Activated CD8-positive, alpha-beta memory T cell treated with anti-CD3 and anti-CD28 coated beads for 48 hours (primary cell): ENCODE measurements around the gene DNAH10.

Source experiments
- DNase-seq, 3 experiments: peaks; one replicate each; pipeline ENCODE4 v3.0.0-alpha.2; 2020; ENCODE audit warnings: low read depth in 2 of 3, low spot score in 2 of 3

The DNAH10 gene

DNA sequence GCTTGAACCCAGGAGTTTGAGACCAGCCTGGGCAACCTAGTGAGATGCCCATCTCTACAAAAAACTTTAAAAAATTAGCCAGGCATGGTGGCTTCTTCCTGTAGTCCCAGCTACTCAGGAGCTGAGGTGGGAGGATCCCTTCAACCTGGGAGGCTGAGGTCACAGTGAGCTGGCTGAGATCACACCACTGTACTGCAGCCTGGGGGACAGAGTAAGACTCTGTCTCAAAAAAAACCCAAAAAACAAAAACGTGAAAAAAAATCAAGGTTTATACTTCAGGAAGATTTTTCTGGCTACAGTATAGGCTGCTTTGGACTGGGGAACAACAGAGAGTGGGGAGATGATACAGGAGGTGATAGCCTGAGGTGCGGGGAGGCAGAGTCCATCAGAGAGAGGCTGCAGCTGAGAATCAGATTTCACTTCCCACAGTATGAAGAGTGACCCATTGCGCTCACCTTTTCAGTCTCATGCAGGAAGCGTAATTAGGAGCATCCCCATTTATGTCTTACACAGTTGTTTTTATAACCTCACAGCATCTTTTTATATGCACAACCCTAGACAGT, 28.9 kb downstream of the DNAH10 start:
- no peak for DNase-seq

- DNase-seq = no peak
These were observed 31.9 kb downstream of the DNAH10 start for GRCh38 chr12:123794027-123794426.

- DNase-seq = no peak
These were observed 36.4 kb downstream of the DNAH10 start for GRCh38 chr12:123798518-123798917.

DNA sequence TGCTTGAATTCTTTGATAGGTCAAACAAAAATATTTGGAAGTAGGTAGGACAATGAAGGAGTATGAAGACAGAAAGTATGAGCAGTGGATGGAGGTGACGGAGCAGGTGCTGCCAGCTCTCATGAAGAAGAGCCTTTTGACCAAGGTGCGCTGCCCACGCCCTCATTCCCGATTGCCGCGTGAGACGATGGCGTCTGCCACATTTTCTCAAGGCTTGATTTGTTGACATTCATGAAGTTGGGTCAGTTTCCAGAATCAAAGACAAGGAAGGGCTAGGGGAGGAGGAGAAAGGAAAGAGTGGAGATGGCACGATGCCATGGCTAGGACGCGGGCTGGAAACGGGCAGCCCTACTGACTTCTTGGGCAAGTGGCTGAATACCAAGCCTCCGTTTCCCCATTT, 37.1 kb downstream of the DNAH10 start:
- DNase-seq = no peak

DNA sequence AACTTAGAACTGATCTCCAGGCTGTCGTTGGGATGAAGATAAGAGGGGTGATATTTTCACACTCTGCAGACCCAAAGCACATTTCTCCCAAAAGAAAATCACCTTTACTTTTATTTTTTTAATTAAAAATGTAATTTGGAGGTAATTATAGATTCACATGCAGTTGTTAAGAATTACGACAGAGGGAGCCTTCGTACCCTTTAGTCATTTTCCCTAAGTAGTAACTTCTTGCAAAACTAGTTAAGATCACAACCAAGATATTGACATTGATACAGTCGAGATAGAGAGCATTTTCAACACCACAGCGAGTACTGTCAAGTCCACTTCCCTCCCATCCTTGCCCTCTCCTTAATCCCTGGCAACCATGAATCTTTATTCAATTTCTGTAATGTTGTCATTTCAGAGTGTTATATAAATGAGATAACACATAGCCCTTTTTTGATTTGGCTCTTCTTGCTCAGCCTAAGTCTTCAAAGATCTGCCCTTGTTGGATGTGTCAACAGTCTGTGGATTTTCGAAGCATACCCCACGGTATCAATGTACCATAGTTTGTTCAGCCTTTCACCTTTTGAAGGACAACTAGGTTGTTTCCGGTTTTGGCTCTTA, 39.6 kb downstream of the DNAH10 start:
- no peak for DNase-seq

GRCh38 chr12:123805173-123805572, 43.1 kb downstream of the DNAH10 start:
- no peak for DNase-seq

- no peak for DNase-seq
These were observed 44.9 kb downstream of the DNAH10 start for GRCh38 chr12:123807002-123807401.

DNA sequence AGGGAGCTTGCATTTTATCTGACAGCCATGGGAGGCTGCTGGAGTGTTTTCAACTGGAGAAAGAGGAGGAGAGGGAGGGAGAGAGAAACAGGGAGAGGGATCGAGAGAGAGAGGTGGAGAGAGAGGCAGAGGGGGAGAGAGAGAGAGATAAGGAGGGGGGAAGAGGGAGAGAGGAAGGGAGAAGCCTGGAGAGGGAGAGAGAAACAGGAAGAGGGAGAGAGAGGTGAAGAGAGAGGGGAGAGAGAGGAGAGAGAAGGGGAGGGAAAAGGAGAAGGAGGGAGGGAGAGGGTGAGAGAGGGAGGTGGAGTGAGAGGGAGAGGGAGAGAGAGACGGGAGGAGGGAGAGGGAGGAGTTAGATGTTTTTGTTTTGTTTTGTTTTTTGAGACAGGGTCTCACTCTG, 45.6 kb downstream of the DNAH10 start:
- DNase-seq = no peak

- DNase-seq = no peak
These were observed 46.1 kb downstream of the DNAH10 start for GRCh38 chr12:123808167-123808566.

DNA sequence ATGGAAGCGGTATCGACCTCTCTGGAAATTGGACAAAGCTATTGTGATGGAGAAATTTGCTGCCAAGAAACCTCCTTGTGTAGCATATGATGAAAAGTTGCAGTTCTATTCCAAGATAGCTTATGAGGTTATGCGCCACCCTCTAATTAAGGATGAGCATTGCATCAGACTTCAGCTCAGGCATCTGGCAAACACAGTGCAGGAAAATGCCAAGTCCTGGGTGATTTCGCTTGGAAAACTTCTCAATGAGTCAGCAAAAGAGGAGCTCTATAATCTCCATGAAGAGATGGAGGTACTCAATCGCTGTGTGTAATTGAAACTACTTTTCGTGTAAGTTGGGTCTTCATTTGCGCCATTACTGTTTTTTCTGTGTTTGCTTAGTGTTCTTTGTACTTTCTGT, 51.2 kb downstream of the DNAH10 start:
- no peak for DNase-seq

DNA sequence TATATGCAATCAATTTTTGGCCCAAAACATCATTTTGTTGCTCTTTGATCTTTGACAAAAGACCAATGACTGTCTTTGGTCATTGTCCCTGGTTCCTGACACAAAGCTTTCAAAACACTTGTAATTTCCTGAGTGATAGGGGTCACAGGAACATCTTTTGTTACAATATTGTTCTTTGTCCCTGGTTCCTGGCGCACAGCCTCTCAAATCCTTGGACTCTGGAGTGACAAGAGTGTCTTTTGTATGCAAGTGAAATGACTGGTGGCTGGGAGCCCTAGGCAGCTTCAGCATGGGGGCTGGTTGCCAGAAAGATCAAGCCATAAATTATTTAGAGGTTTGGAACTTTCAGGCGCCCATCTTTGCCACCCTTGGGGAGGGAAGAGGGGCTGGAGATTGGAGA, 53.9 kb downstream of the DNAH10 start:
- no peak for DNase-seq

DNA sequence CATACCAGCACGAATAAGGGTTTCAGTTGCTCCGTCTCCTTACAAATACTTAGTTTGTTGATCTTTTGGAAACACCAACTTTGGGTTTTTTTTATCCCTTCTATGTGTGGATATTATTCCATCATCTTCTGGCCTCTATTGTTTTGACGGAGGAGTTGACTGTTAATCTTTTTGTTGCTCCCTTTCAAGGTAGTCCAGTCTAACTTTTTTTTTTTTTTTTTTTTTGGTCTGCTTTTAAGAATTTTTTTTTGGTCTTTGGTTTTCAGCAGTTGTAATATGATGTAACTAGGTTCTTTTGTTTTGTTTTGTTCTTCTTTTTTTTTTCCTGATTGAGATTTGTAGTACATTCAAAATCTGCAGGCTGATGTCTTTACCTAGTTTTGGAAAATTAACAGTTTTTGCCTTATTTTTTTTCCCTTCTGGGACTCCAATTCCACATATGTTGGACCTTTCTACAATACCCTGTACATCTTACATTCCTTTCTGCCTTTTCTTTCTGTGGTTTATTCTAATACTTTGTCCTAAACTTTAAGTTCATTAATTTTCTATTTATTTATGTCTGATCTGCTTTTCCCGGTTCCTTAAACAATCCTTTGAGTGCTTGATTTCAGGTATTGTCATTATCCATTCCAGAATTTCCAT, 54.9 kb downstream of the DNAH10 start:
- no peak for DNase-seq

- DNase-seq = no peak
These were observed 60.7 kb downstream of the DNAH10 start for GRCh38 chr12:123822804-123823203.

DNA sequence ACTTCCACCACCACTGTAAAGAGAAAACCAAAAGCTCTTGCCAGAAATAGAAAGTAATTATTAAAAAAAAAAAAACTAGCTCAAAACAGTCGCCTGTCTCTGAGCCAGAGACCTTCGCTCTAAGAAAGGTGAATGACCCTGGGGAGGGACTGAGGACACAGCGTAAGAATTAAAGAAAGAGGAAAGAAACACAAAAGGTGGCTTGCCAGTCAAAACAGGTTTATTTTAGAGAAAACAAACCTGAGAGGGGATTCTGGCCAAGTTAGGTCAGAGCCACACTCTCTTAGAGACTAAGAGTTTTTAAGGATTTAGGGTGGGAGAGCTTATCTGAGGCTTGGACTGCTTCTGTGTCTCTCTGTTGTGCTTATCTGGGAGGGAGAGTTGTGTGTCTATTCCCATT, 66.0 kb downstream of the DNAH10 start:
- DNase-seq = no peak

- DNase-seq = no peak
These were observed 66.9 kb downstream of the DNAH10 start for GRCh38 chr12:123828854-123829547.

DNA sequence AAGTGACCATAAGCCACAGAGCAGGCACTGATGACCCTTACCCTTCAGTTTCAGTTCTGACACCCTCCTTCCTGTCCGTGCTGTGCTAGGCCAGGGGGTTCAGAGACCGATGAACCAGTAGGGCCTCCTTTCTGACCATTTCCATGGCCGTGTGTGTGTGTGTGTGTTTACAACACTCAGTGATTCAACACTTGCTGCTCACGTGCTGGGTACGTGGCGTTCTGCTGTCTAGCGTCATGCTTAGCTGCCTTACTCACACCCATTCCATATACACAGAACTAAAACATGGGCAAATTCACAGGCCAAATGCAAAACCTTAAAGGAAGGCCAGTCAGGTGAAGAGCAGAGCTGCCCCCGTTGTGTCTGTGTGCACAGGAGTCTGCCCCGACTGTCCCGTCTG, 67.5 kb downstream of the DNAH10 start:
- DNase-seq = no peak

DNA sequence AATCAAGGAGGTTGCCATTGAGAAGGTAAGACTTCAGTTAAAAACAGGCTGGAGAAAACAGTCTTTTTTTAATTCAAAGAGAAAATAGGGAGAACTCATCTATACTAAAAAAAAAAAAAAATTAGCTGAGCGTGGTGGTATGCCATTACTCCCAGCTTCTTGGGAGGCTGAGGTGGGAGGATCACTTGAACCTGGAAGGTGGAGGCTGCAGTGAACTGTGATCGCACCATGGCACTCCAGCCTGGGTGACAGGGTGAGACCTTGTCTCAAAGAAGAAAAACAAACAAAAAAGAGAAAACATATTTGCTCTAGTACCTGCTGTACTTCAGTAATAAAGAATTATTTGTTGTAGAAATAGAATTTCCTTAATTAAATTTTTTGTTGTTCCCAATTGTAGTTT, 68.6 kb downstream of the DNAH10 start:
- no peak for DNase-seq

DNA sequence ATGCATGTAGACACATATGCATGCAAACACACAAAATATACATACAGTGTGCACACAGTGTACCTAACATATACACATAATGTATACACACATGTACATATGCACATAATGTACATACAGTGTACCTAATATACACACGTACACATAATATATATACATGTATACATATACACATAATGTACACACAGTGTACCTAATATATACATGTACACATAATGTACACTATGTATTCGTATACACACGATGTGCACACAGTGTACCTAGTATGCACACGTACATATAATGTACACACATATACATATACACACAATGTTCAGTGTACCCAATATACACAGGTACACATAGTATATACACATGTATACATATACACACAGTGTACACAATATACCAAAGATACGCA, 70.0 kb downstream of the DNAH10 start:
- no peak for DNase-seq

DNA sequence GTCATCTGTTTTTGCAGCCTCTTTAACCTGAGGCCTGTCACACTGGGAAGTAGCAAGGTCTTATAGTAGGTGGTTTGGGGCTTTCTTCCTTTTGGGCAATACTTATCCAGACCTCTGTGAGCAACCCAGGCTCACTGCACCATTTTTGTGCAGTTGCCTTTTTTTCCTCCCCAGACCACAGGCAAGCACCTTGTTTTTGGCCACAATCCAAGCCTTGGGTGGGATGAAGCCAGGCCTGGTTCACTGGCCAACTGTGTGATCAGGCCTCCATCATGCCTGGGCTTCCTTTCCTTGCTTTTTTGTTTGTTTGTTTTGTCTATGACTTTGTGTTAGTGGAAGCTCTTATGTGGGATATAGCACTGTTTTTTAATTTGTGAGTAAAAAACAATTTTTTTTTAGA, 71.7 kb downstream of the DNAH10 start:
- DNase-seq = no peak

- DNase-seq = no peak
These were observed 72.7 kb downstream of the DNAH10 start for GRCh38 chr12:123834845-123835244.

- no peak for DNase-seq
These were observed 74.2 kb downstream of the DNAH10 start for GRCh38 chr12:123836292-123836691.

GRCh38 chr12:123839826-123840225, 77.7 kb downstream of the DNAH10 start:
- DNase-seq = no peak
